ENCODE measurements around the gene TMEM132D.

TMEM132D gene

GRCh38 chr12:129532082-129532481 lies 371.7 kb downstream of the TMEM132D start:
- DNase-seq = no peak

- DNase-seq = no peak
Measured at GRCh38 chr12:129530984-129531383, 372.8 kb downstream of the TMEM132D start.

- DNase-seq = no peak
Measured at GRCh38 chr12:129530517-129530916, 373.3 kb downstream of the TMEM132D start.

- DNase-seq = no peak
Measured at GRCh38 chr12:129527506-129527905, 376.3 kb downstream of the TMEM132D start.

GRCh38 chr12:129523621-129524020 lies 380.2 kb downstream of the TMEM132D start:
- DNase-seq = no peak

- DNase-seq = no peak
Measured at GRCh38 chr12:129520739-129521138, 383.1 kb downstream of the TMEM132D start.

- DNase-seq = no peak
Measured at GRCh38 chr12:129503802-129504201, 400.0 kb downstream of the TMEM132D start.

GRCh38 chr12:129496226-129496625 lies 407.6 kb downstream of the TMEM132D start:
- DNase-seq = no peak

GRCh38 chr12:129494766-129495165 lies 409.1 kb downstream of the TMEM132D start:
- DNase-seq = no peak

GRCh38 chr12:129494260-129494659 lies 409.6 kb downstream of the TMEM132D start:
- DNase-seq = no peak

GRCh38 chr12:129489100-129489676 lies 414.6 kb downstream of the TMEM132D start:
- DNase-seq = no peak

GRCh38 chr12:129486931-129487330 lies 416.9 kb downstream of the TMEM132D start:
- no peak for DNase-seq

- DNase-seq = no peak
Measured at GRCh38 chr12:129483111-129483893, 420.5 kb downstream of the TMEM132D start.

GRCh38 chr12:129481921-129482320 lies 421.9 kb downstream of the TMEM132D start:
- no peak for DNase-seq

GRCh38 chr12:129470196-129470595 lies 433.6 kb downstream of the TMEM132D start:
- no peak for DNase-seq

- DNase-seq = no peak
Measured at GRCh38 chr12:129467726-129468125, 436.1 kb downstream of the TMEM132D start.

GRCh38 chr12:129467289-129467688 lies 436.5 kb downstream of the TMEM132D start:
- no peak for DNase-seq

GRCh38 chr12:129466499-129466898 lies 437.3 kb downstream of the TMEM132D start:
- DNase-seq = no peak

- no peak for DNase-seq
Measured at GRCh38 chr12:129459886-129460285, 443.9 kb downstream of the TMEM132D start.

GRCh38 chr12:129446696-129447095 lies 457.1 kb downstream of the TMEM132D start:
- DNase-seq = no peak

GRCh38 chr12:129440278-129440677 lies 463.5 kb downstream of the TMEM132D start:
- DNase-seq = no peak

- DNase-seq = no peak
Measured at GRCh38 chr12:129434790-129435189, 469.0 kb downstream of the TMEM132D start.

GRCh38 chr12:129428240-129428936 lies 475.4 kb downstream of the TMEM132D start:
- no peak for DNase-seq

Measured in suppressor macrophage (primary cell).